Effector memory CD8-positive, alpha-beta T cell (primary cell): Measurements from ENCODE around the gene PPP1R26.
"Not testable (repeated sequence)": the region's sequence is repeated elsewhere in the genome, so short reads cannot be mapped to it uniquely, and the experiment has no call there.

Experiments
- ATAC-seq: fragments of 150-1000 bp; cut with Tn5 transposase; replicated peaks from 2 replicates; pipeline ENCODE4 v1.10.0; 2021; ENCODE audit warnings: mild to moderate bottlenecking, moderate library complexity
- DNase-seq, 3 experiments: peaks; one replicate each; pipeline ENCODE4 v3.0.0; 2021
- H3K27ac Mint-ChIP-seq, 2 donors: one replicate each; pipeline ENCODE4 v1.8.0; 2022; ENCODE audit warnings: mild to moderate bottlenecking in 2 of 2, mixed read lengths in 2 of 2, moderate library complexity in 2 of 2
- H3K27me3 Mint-ChIP-seq, 2 donors: one replicate each; pipeline ENCODE4 v1.8.0; 2022; ENCODE audit warnings: mixed read lengths in 2 of 2
- H3K36me3 Mint-ChIP-seq: one replicate; pipeline ENCODE4 v1.8.0; 2022; ENCODE audit warnings: mild to moderate bottlenecking, moderate library complexity, mixed read lengths; ENCODE audit not compliant: insufficient read depth
- H3K4me1 Mint-ChIP-seq, 2 donors: one replicate each; pipeline ENCODE4 v1.8.0; 2022; ENCODE audit warnings: low read depth in 2 of 2, mixed read lengths in 2 of 2
- H3K4me3 Mint-ChIP-seq, 2 donors: one replicate each; pipeline ENCODE4 v1.8.0; 2022; ENCODE audit warnings: mild to moderate bottlenecking in 2 of 2, mixed read lengths in 2 of 2, moderate library complexity in 2 of 2
- H3K9me3 Mint-ChIP-seq, 2 donors: one replicate each; pipeline ENCODE4 v1.8.0; 2022; ENCODE audit warnings: mixed read lengths in 2 of 2

The PPP1R26 gene

DNA sequence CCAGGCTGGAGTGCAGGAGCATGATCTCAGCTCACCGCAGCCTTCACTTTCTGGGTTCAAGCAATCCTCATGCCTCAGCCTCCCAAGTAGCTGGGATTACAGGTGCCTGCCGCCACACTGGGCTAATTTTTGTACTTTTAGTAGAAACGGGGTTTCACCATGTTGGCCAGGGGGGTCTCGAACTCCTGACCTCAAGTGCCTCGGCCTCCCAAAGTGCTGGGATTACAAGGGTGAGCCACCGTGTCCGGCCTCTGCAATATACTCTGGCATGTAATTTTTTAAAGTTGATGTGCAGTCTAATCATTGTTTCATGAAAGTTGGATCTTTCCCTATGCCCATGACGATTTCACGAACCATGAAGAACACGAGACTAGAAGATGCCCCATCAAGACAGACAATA, 28.6 kb upstream of the PPP1R26 start:
- DNase-seq: no peak
- no peak overlapping the region for H3K27ac Mint-ChIP-seq
- no peak overlapping the region for H3K4me3 Mint-ChIP-seq
- ATAC-seq: no peak
- no peaks in the 10 kb centered on the region for H3K36me3 Mint-ChIP-seq
- peaks cover 14 to 15% of the 10 kb centered on the region in 2 donors for H3K27me3 Mint-ChIP-seq
- H3K9me3 Mint-ChIP-seq: no peaks in the 10 kb centered on the region
- H3K4me1 Mint-ChIP-seq: no peaks in the 10 kb centered on the region

DNA sequence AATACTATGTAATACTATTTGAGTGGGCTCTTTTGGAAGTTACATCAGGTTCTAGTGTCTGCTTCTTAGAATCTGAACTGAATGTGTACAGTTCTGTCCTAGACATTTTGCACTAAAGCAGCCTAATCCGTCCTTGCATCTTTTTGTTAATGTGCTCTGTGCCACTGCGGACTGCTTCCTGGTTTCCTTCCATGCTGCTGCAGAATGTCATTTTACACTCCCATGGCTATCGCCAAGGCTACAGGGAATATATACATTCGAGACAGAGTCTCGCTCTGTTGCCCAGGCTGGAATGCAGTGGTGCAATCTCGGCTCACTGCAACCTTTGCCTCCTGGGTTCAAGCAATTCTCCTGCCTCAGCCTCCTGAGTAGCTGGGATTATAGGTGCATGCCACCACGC, 27.7 kb upstream of the PPP1R26 start:
- H3K36me3 Mint-ChIP-seq, ATAC-seq, H3K9me3 Mint-ChIP-seq, H3K4me1 Mint-ChIP-seq, DNase-seq, H3K4me3 Mint-ChIP-seq, H3K27ac Mint-ChIP-seq: not testable (repeated sequence)
- H3K27me3 Mint-ChIP-seq: peaks cover 16 to 20% of the 10 kb centered on the region in 2 donors

DNA sequence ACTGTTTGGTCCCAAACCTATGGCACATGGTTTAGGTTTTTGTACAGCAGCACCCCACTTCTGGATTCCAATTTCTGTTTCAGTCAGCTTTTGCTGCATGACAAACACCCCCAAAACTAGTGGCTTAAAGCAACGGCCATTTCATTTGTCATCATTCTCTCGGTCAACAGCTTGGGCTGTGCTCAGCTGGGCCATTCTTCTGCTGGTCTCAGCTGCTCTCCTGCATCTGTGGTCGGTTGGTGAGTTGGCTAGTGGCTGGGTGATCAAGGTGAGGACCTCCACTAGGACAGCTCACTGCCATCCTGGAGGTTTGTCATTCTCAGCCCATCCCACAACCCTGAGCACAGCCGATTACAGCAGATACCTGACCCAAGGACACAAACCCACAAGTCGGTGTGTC, 24.8 kb upstream of the PPP1R26 start:
- H3K9me3 Mint-ChIP-seq: peaks cover 0 to 2% of the 10 kb centered on the region in 2 donors
- H3K4me1 Mint-ChIP-seq: no peaks in the 10 kb centered on the region
- no peak overlapping the region for H3K27ac Mint-ChIP-seq
- H3K36me3 Mint-ChIP-seq: no peaks in the 10 kb centered on the region
- H3K27me3 Mint-ChIP-seq: peaks cover 33 to 45% of the 10 kb centered on the region in 2 donors
- H3K4me3 Mint-ChIP-seq: no peak overlapping the region
- DNase-seq: no peak
- ATAC-seq: no peak

DNA sequence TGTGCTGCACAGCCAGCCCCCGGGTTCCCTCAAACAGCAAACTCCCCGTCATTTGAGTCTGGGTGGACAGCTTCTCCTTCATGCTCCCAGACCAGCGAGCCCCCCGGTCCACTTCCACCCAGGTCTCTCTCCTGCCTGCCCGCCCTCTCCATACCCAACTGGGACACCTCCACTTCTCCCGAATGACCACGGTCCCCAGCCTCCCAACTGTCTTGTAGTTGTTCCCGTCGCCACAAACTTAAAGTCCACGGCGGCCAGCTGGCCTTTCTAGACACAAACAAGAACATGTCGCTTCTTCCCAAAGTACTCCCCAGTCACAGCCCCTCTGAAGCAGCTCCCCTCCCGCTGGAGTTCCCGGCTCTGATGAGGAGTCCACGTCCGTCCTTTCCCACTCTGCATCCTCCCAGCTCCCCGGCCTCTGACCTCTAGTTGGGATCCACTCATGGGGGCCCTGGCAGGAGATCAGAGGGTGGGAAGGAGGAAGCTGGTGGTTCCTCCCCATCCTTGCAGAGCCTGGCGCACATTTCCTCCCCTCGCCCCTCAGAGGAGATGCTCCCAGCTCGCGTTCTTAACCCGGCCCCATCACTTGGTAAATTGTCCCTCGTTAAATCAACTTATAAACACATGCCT, 24.1 kb upstream of the PPP1R26 start:
- Mint-ChIP-seq H3K9me3 (peaks cover 0 to 2% of the 10 kb centered on the region in 2 donors), H3K4me1 (no peaks in the 10 kb centered on the region), H3K27me3 (peaks cover 40 to 53% of the 10 kb centered on the region in 2 donors), H3K4me3 (no peak overlapping the region), H3K36me3 (no peaks in the 10 kb centered on the region), H3K27ac (no peak overlapping the region)
- ATAC-seq (no peak), DNase-seq (no peak)

DNA sequence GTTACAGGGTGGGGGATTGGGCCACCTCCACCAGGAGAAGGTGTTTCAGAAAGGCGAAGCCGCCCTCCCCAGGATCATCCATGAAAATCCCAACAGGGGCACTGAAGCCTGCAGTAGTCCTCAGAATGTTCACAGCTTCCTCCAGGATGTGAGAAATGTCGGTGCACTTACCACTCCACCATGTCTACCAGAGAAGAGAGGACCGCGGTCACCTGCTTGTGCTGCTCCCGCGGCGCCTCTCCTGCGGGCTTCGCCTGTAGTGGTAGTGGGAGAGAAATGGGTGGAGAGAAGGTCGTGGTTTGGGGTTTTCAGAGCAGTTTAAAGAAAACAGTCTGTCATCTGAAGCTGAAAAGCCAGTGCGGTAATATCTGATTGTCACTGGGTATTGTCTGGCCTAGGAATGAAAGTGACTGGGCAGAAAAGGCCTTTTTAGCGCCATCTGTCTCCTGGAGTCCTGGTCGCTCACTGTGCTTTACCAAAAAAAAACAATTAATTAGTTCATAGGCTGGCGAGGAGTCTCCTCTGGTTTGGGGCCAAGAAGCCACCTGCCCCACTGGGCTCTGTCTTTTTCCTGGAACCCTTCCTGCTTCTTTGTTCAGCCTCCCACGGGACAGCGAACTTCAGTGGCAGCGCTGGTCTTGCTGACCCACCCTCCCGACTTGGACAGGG, 23.0 kb upstream of the PPP1R26 start:
- H3K27me3 Mint-ChIP-seq: peaks cover 51 to 64% of the 10 kb centered on the region in 2 donors
- no peaks in the 10 kb centered on the region for H3K36me3 Mint-ChIP-seq
- no peak overlapping the region for H3K27ac Mint-ChIP-seq
- DNase-seq (no peak), ATAC-seq (no peak)
- no peaks in the 10 kb centered on the region for H3K4me1 Mint-ChIP-seq
- no peak overlapping the region for H3K4me3 Mint-ChIP-seq
- peaks cover 0 to 2% of the 10 kb centered on the region in 2 donors for H3K9me3 Mint-ChIP-seq

DNA sequence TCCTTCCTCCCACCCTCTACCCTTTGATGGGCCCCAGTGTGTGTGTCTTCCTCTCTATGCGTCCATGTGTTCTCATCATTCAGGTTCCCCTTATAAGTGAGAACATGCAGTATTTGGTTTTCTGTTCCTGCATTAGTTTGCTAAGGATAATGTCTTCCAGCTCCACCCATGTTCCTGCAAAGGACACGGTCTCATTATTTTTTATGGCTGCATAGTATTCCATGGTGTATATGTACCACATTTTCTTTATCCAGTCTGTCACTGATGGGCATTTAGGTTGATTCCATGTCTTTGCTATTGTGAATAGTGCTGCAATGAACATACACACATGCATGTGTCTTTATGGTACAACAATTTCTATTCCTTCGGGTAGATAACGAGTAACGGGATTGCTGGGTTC, 21.1 kb upstream of the PPP1R26 start:
- H3K4me3 Mint-ChIP-seq, DNase-seq, H3K36me3 Mint-ChIP-seq, H3K4me1 Mint-ChIP-seq, H3K9me3 Mint-ChIP-seq, H3K27ac Mint-ChIP-seq, ATAC-seq: not testable (repeated sequence)
- peaks cover 62 to 83% of the 10 kb centered on the region in 2 donors for H3K27me3 Mint-ChIP-seq

DNA sequence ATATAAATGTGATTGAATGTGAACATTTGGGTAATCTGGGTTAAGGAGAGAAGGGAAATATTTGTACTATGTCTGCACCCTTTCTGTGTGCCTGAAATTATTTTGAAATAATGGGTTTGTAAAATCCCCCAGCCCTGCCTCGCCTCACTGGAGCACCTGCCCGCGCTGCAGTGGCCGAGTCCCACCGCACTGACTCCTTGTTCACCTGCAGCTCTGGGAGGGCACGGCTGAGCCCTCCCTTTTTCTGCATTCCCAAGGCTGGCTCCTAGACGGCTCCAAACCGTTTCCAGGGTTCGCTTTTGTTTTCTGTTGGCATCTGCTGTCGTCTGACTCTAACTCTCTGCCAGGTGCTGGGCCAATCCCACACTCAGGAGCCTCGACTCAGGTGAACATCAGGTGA, 17.6 kb upstream of the PPP1R26 start:
- Mint-ChIP-seq H3K36me3 (no peaks in the 10 kb centered on the region), H3K27me3 (peaks cover 59 to 90% of the 10 kb centered on the region in 2 donors), H3K4me1 (no peaks in the 10 kb centered on the region), H3K27ac (no peak overlapping the region), H3K4me3 (no peak overlapping the region), H3K9me3 (peaks cover 0 to 2% of the 10 kb centered on the region in 2 donors)
- no peak for DNase-seq
- ATAC-seq: no peak

DNA sequence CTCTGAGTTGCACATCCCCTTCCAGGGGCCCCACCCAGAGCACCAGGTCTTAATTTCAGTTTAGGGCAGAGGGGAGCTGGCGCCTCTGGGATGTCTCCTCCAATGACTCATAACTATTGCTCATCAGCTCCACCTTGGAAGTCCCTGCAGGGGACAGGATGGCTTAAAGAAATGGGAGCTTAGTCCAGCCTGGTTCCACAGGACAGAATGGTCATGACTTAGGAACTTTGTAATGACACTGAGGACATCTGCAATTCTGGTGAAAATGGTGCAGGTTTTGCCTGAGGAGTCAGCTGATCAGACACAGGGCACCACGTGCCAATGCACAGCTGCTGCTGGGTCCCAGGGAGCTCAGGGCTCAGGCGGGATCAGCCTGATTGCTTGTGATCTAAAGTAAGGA, 16.4 kb upstream of the PPP1R26 start:
- Mint-ChIP-seq H3K4me1 (peaks cover 0 to 2% of the 10 kb centered on the region in 2 donors), H3K27ac (no peak overlapping the region), H3K4me3 (no peak overlapping the region), H3K27me3 (peaks cover 58 to 89% of the 10 kb centered on the region in 2 donors), H3K36me3 (no peaks in the 10 kb centered on the region), H3K9me3 (peaks cover 0 to 2% of the 10 kb centered on the region in 2 donors)
- DNase-seq (no peak), ATAC-seq (no peak)

DNA sequence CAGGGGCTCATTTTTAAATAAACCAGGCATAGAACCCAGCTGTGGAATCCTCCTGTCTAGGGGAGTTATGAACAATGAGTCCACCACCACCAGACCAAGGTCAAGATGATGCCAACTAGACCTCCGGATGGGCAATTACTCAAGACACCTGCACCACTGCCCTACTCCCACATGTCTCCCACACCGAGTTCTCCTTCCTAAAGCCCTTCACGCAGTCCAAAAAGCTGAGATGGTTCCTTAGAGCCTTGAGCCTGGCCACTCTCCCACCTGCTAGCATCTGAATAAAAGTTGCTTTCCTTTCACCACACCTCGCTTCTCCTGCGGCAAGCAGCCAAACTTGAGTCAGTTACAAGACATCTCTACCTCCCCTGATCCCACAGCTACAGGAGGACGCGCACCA, 15.4 kb upstream of the PPP1R26 start:
- no peaks in the 10 kb centered on the region for H3K36me3 Mint-ChIP-seq
- DNase-seq (no peak), ATAC-seq (no peak)
- no peaks in the 10 kb centered on the region for H3K9me3 Mint-ChIP-seq
- H3K27ac Mint-ChIP-seq: no peak overlapping the region
- no peak overlapping the region for H3K4me3 Mint-ChIP-seq
- peaks cover 59 to 85% of the 10 kb centered on the region in 2 donors for H3K27me3 Mint-ChIP-seq
- H3K4me1 Mint-ChIP-seq: peaks cover 0 to 10% of the 10 kb centered on the region in 2 donors

DNA sequence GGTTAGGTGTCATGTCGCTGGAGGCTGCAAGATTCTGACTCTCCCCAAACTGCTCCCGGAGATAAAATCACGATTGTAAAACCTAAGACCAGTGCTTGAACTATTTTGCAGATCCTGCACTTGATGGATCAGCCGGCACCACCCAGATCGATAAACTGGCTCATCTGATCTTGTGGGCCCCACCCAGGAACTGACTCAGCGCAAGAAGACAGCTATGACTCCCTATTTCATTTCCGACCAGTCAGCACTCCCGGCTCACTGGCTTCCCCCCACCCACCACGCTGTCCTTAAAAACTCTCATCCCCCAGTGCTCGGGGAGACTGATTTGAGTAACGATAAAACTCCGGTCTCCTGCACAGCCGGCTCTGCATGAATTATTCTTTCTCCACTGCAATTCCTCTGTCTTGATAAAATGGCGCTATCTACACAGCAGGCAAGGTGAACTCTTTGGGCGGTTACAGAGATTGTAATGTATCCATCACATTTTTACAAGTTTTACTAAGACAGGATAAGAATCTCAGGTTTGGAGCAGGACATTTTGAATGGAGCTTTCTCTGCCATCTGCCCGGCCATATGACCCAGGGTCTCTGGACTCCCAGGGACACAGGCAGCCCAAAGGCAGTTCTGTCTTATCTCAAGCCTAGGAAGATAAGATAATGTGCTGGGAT, 10.6 kb upstream of the PPP1R26 start:
- Mint-ChIP-seq H3K36me3 (no peaks in the 10 kb centered on the region), H3K4me3 (peak overlapping the region; percentile 58 to 71), H3K27ac (no peak overlapping the region), H3K4me1 (peaks cover 0 to 10% of the 10 kb centered on the region in 2 donors), H3K27me3 (peaks cover 36 to 62% of the 10 kb centered on the region in 2 donors), H3K9me3 (no peaks in the 10 kb centered on the region)
- ATAC-seq (peak; percentile 21), DNase-seq (no peak)

DNA sequence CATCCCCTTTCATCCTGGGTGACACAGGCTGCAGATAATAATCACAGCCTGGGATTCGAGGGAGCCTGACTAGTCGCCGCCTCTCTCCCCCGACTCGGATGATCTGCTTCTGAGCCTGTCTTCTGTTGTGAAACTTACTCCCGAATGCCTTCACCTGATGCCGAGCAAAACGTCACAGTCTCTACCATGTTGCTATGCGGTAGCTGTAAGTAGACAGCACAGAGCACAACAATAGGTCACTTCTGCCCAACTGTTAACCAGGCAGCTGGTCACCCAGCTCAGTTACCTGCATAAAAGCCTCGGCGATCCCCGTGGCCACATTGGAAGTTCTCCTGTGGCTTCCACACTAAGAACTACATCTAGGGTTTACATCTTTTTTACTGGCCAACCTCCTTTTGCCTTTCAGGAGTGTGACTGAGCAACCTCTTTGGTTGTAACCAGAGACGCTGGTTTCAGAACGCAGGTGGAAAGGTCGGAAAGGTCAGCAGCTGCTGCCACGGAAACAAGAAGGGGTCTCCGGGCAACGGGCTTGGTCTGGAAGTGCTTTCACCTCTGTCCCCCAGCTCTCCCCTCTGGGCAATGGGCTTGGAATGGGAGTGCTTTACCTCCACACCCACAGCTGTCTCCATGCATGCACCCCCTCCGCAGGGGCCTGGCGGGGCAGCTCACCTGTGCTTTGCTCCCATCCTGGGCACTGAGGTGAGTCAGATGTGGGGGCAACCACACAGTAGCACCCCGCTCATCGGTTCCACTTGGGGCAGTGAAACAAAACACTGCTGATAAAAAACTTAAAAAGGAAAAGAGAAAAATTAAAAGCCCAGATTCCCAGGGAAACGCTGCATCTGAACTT, 7.6 kb upstream of the PPP1R26 start:
- Mint-ChIP-seq H3K27me3 (peaks cover 32 to 59% of the 10 kb centered on the region in 2 donors), H3K4me1 (peaks cover 0 to 10% of the 10 kb centered on the region in 2 donors), H3K36me3 (no peaks in the 10 kb centered on the region), H3K4me3 (no peak overlapping the region), H3K27ac (no peak overlapping the region), H3K9me3 (no peaks in the 10 kb centered on the region)
- ATAC-seq (no peak), DNase-seq (no peak)

DNA sequence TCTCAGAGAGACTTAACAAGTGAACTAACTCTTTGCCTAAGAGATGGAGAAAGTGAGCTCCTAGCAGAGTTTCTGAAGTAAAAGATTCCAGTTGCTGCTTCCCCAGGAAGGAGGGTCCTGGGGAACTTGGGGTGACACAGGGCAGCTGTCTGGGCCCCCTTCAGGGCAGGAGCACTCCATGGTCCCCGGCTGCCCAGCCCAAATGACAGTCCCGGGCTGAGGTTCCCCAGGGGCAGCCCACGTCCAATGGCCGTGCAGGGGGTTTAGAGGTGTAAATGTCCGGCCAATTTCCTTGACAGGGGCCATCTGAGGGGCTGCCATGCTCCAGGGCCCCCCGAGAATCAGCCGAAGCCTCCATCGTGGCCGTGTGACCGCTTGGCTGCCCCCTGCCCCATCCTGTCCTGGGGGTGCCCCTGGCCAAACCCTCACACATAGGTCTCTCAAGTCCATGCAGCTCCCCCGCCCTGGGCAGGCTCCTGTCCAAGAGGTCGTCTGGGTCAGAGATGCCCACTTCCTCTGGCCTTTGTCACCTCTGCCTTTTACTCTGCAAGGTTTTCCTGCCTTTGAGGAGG, 5.5 kb upstream of the PPP1R26 start:
- Mint-ChIP-seq H3K36me3 (no peaks in the 10 kb centered on the region), H3K27me3 (peaks cover 36 to 60% of the 10 kb centered on the region in 2 donors), H3K9me3 (no peaks in the 10 kb centered on the region), H3K27ac (no peak overlapping the region), H3K4me3 (no peak overlapping the region), H3K4me1 (peaks cover 3 to 4% of the 10 kb centered on the region in 2 donors)
- ATAC-seq (no peak), DNase-seq (no peak)

DNA sequence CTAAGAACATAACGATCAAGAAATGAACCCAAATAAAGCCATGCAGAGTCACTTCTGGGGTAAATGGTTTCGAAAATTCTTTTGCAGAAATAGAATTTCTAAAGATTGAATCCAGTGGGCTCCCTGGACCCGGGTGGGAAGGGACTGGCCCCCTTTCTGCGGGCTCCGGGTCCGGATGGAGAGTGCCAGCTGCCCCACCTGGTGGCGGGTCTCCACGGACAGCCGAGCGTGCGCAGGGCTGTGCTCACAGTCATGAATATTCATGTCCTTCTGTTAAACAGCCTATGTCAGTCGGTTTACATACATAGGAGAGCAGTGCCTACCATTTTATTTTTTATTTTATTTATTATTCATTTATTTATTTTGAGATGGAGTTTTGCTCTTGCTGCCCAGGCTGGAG, 4.7 kb upstream of the PPP1R26 start:
- peak; percentile 35 for ATAC-seq
- no peaks in the 10 kb centered on the region for H3K36me3 Mint-ChIP-seq
- DNase-seq: no peak
- peaks cover 34 to 58% of the 10 kb centered on the region in 2 donors for H3K27me3 Mint-ChIP-seq
- H3K4me1 Mint-ChIP-seq: peaks cover 3 to 4% of the 10 kb centered on the region in 2 donors
- no peak overlapping the region for H3K27ac Mint-ChIP-seq
- no peak overlapping the region for H3K4me3 Mint-ChIP-seq
- H3K9me3 Mint-ChIP-seq: no peaks in the 10 kb centered on the region
